ENCODE measurements around the gene MRPL38. TPM values are rescaled to one million over a fixed set of nuclear protein-coding genes. Genes with fewer than 3 reads are reported as not detected.

MRPL38 gene
- total and polyA plus RNA-seq, 2 of the 8 experiments (the other 6 are each of a cell fraction or from before 2014, with no cell fraction given) = 78.4 to 125 TPM

GRCh38 chr17:75950421-75950820 is 45.7 kb upstream of the MRPL38 start:
- Histone ChIP-seq H3K23me2 (ENCODE audit: low read depth, low read length) (no peaks in the 10 kb centered on the region), H3K79me1 (ENCODE audit: low read depth, low read length) (no peaks in the 10 kb centered on the region), H3K23ac (ENCODE audit: insufficient read length) (no peak overlapping the region), H3K4ac (replicated peaks; ENCODE audit: insufficient read length, low read depth, low read length) (no peak overlapping the region), H2BK5ac (ENCODE audit: low read depth, low read length) (no peak overlapping the region), H3K9me3 (ENCODE audit: insufficient read depth in 2 of 2, low read depth in 1 of 2, low read length in 1 of 2) (no peaks in the 10 kb centered on the region), H3K4me3 (ENCODE audit: extremely low read depth in 1 of 4, insufficient read depth in 2 of 4, low read depth in 3 of 4, low read length in 4 of 4) (no peak overlapping the region), H2BK12ac (ENCODE audit: low read depth, low read length) (no peak overlapping the region), H2BK15ac (ENCODE audit: low read length) (no peak overlapping the region), H3K9ac (replicated peaks in 1 of 4; ENCODE audit: extremely low read depth in 1 of 4, low read depth in 3 of 4, low read length in 3 of 4) (no peak overlapping the region), H4K20me1 (replicated peaks in 1 of 2; ENCODE audit: control insufficient read depth in 1 of 2, insufficient read depth in 2 of 2, low read length in 2 of 2) (no peaks in the 10 kb centered on the region), H3K4me1 (replicated peaks in 1 of 4; ENCODE audit: control insufficient read depth in 3 of 4, insufficient read depth in 4 of 4, low read length in 3 of 4) (no peaks in the 10 kb centered on the region), H3K27me3 (replicated peaks in 1 of 4; ENCODE audit: control insufficient read depth in 3 of 4, extremely low read depth in 1 of 4, insufficient read depth in 3 of 4, low read length in 3 of 4) (no peaks in the 10 kb centered on the region), H3K4me2 (ENCODE audit: insufficient read depth in 1 of 2, low read depth in 2 of 2, low read length in 2 of 2) (no peak overlapping the region), H3K36me3 (ENCODE audit: control insufficient read depth in 2 of 4, insufficient read depth in 4 of 4, low read length in 3 of 4) (peaks cover 20 to 71% (median 46%) of the 10 kb centered on the region in 4 experiments), H2AFZ (ENCODE audit: low read length) (no peak overlapping the region), H3K27ac (ENCODE audit: low read depth, low read length) (no peak overlapping the region), H2BK20ac (ENCODE audit: low read length) (no peak overlapping the region), H3K18ac (ENCODE audit: extremely low read depth, low read length) (no peak overlapping the region), H4K8ac (ENCODE audit: extremely low read depth, insufficient read depth, low read length) (no peak overlapping the region), H3K56ac (replicated peaks; ENCODE audit: insufficient read length, low read depth, low read length) (no peak overlapping the region), H2BK120ac (replicated peaks; ENCODE audit: low read depth, low read length) (no peak overlapping the region), H3K14ac (ENCODE audit: insufficient read length) (no peak overlapping the region), H4K5ac (ENCODE audit: insufficient read length, low read depth, low read length) (no peak overlapping the region), H2AK5ac (ENCODE audit: low read depth, low read length) (no peak overlapping the region), H3K79me2 (ENCODE audit: control insufficient read depth in 1 of 2, insufficient read depth in 2 of 2, low read length in 2 of 2) (no peaks in the 10 kb centered on the region), H4K91ac (replicated peaks; ENCODE audit: insufficient read length, low read length) (no peak overlapping the region)
- ChIA-PET POLR2A (ENCODE audit: partially characterized antibody) (no interaction called here), CTCF (ENCODE audit: partially characterized antibody) (interaction anchor here (1.1 to 1.6 kb wide), 4 partner anchors 11 to 50 kb away, joined by 3 to 4 read pairs (median 3); partner anchors contain the start of gene CDK3)
- no peak for FAIRE-seq
- WGBS, 2 experiments (ENCODE audit: extremely low coverage in 1 of 2, insufficient coverage in 1 of 2, insufficient read length in 1 of 2, insufficient replicate concordance in 2 of 2, low coverage in 1 of 2, low lambda C conversion rate in 2 of 2, missing lambda C conversion rate in 1 of 2) = 91% methylated on average over 6 of the region's 6 CpGs; no CpG with 5 or more reads in 1 of the 2 experiments
- no peak for DNase-seq (ENCODE audit: low read depth in 1 of 2, low spot score in 2 of 2)
- TF ChIP-seq GABPA (IDR thresholded peaks at IDR 0.05; ENCODE audit: borderline replicate concordance, insufficient read depth, low read length) (no peak), TAF1 (IDR thresholded peaks at IDR 0.05; ENCODE audit: low read depth, low read length) (no peak), EP300 (IDR thresholded peaks at IDR 0.05; ENCODE audit: borderline replicate concordance in 1 of 2, low read depth in 2 of 2, low read length in 2 of 2) (no peak), TEAD4 (IDR thresholded peaks at IDR 0.05; ENCODE audit: low read depth, low read length) (no peak), ZNF274 (IDR thresholded peaks at IDR 0.05; ENCODE audit: borderline replicate concordance, extremely low read depth, low read length) (no peak), POLR2A (IDR thresholded peaks at IDR 0.05; ENCODE audit: control extremely low read depth in 1 of 2, low read depth in 2 of 2, low read length in 2 of 2) (no peak), CHD2 (IDR thresholded peaks at IDR 0.05; ENCODE audit: low read length) (no peak), SUZ12 (IDR thresholded peaks at IDR 0.05; ENCODE audit: low read length) (no peak), MAX (IDR thresholded peaks at IDR 0.05) (no peak), TCF12 (IDR thresholded peaks at IDR 0.05; ENCODE audit: low read depth, low read length) (no peak), TBP (IDR thresholded peaks at IDR 0.05; ENCODE audit: low read depth, low read length) (no peak), BCL11A (IDR thresholded peaks at IDR 0.05; ENCODE audit: low read depth in 2 of 2, low read length in 2 of 2) (no peak), ATF3 (IDR thresholded peaks at IDR 0.05; ENCODE audit: insufficient read depth, low read depth, low read length) (no peak), POU5F1 (IDR thresholded peaks at IDR 0.05; ENCODE audit: low read depth, low read length) (no peak), RBBP5 (IDR thresholded peaks at IDR 0.05; ENCODE audit: borderline replicate concordance, low read depth, low read length) (no peak)
